ENCODE data around the gene FGGY.

FGGY gene

GRCh38 chr1:59414406-59415133, 117.7 kb downstream of the FGGY start:
- DNase-seq (ENCODE audit: low spot score), result no peak

DNA sequence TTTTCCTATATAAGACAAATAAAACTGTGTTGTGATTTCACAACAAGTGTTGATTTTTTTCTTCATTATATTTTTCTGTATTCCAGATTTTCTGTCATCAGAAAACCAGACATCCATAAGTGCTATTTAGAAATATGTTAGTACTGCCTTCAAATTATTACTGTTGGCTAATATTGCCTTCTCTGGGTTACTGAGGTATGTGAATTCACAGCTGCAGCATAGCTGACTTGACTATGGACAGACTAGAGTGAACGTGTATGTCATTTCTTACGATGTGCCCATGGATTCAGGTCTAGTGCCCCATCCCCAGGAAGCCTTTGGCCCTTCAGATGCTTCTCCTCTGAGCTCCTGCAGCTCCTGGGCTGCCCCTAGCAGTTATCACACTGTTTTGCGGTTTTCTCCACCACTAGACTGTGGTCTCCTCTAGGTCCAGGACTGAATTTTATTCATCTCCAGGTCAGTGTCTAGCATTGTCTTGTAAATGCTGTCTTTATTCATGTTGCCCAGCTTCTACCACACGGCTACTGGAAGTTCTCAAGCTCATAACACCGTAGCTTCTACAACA, 118.5 kb downstream of the FGGY start:
- no peak for DNase-seq (ENCODE audit: low spot score)

GRCh38 chr1:59415881-59416280, 119.0 kb downstream of the FGGY start:
- no peak for DNase-seq (ENCODE audit: low spot score)

- no peak for DNase-seq (ENCODE audit: low spot score)
These were observed 120.5 kb downstream of the FGGY start for GRCh38 chr1:59417406-59417805.

GRCh38 chr1:59418363-59419144, 121.7 kb downstream of the FGGY start:
- DNase-seq (ENCODE audit: low spot score), result no peak

DNA sequence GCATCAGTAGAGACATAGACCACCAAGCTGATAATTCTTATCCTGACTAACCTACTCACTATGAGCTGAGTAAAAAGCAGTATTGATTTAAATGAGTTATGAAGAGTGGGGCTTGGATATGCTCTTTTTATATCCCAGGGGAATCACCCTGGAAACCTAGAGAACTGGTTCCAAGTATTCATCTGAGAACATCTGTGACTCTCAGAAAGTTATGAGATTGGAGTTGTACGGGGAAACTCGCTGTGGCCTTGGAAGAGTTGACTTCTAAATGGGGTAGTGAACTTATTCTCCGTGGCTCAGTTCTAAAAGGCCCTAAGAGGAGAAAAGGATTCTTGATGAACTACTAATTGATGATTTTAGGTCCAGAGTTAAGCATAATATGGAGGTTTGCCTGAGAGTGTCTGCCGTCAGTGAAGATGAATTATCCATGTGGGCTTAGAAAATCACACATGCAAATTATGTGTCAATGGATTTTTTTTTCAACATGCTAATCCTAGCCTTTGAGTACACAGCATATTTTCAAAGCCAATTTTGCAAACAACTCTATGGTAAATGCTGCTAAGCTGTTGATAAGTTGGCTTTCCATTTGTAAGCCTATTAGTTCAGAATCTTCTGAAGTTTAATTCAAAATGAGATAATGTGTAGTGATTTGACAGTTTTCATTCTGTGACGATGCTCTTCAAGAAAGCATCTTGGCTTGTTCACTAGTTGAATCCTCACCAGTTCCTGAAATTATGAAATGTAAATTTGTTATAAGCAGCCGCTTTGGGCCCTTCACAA, 122.7 kb downstream of the FGGY start:
- DNase-seq (ENCODE audit: low spot score), result no peak

GRCh38 chr1:59421232-59421920, 124.5 kb downstream of the FGGY start:
- no peak for DNase-seq (ENCODE audit: low spot score)

- no peak for DNase-seq (ENCODE audit: low spot score)
These were observed 126.2 kb downstream of the FGGY start for GRCh38 chr1:59422921-59423575.

DNA sequence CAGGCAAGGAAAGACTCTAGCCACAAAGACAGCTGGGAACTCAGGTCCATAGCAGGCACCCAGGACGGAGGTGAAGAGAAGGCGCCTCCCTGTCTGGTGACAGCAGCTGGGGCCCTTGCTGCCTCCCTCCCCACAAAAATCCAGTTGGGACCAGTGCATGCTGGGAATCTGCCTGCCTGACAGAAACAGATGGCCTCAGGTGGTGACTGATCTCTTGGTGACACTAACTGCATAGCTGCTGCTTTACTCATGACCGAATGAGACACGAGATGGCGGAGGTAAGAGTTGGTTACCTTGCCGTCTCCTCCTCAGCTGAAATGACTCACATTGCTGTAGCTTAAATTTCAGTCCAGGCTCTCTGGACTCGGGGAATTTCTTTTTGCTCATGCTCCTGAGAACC, 130.3 kb downstream of the FGGY start:
- no peak for DNase-seq (ENCODE audit: low spot score)

GRCh38 chr1:59427784-59428183, 130.9 kb downstream of the FGGY start:
- no peak for DNase-seq (ENCODE audit: low spot score)

DNA sequence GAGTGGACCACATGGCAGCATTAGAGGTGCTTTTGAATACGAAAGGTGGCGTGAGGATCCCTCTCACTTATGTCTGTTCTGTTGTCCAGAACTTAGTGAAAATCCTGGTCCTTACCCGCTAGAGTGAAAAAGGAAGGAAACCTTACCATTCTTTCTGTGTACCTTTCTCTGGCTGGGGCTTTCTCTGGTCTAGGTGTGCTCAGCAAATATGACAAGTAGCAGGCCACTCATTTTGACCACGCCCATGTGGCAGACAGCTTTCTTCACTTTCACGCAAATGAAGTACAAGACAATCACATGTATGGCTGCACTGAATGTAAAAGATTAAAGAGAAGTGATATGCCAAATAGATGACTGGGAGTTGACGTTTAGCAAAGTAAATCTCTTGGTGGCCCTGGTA, 131.9 kb downstream of the FGGY start:
- no peak for DNase-seq (ENCODE audit: low spot score)

DNA sequence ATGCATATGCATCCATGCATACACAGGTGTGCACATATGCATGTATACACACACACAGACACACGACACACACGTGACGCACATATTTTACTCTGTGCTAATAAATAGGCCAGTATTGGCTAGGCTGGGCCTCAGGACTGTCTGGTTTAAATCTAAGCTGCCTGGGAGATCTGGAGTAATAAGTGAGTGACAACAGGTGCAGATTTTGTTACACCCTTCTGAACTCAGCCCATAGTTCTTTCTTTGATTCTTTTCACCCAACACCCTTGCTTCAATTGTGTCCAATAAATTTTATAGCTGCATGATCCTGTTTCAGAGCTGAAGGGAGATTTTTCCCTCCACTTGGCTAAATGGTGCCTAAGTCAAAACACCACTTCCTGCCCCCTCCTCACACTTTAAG, 132.8 kb downstream of the FGGY start:
- DNase-seq (ENCODE audit: low spot score), result no peak

DNA sequence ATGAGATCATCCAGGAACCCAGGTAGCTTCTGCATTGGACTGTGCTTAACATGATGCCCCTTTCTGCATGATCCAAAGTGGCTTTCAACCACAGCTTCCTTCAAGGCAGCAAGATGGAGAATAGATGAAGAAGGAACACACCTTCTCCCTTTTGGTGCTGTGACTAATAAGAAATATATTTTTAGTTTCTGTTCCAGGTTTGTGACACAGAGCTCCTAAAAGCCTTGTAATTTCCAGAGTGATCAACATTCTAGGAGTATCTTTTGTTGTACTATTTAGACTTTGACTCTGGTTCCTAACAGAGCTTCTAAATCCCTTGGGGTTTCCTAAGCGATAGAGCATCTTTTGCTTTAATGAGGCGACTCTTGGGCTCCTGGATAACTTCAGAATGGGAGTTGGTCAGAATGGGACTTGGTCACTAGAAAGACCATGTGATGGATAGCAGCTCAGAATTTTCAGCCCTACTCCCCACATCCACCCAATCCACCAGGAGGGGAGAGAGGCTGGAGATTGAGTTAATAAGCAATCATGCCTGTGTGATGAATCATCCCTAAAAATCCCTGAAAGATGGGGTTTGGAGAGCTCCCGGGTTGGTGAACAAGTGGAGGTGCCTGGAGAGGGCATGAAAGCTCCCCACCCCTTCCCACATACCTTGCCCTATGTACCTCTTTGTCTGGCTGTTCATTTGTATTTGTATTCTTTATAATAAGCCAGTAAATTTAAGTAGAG, 134.8 kb downstream of the FGGY start:
- DNase-seq (ENCODE audit: low spot score), result no peak

DNA sequence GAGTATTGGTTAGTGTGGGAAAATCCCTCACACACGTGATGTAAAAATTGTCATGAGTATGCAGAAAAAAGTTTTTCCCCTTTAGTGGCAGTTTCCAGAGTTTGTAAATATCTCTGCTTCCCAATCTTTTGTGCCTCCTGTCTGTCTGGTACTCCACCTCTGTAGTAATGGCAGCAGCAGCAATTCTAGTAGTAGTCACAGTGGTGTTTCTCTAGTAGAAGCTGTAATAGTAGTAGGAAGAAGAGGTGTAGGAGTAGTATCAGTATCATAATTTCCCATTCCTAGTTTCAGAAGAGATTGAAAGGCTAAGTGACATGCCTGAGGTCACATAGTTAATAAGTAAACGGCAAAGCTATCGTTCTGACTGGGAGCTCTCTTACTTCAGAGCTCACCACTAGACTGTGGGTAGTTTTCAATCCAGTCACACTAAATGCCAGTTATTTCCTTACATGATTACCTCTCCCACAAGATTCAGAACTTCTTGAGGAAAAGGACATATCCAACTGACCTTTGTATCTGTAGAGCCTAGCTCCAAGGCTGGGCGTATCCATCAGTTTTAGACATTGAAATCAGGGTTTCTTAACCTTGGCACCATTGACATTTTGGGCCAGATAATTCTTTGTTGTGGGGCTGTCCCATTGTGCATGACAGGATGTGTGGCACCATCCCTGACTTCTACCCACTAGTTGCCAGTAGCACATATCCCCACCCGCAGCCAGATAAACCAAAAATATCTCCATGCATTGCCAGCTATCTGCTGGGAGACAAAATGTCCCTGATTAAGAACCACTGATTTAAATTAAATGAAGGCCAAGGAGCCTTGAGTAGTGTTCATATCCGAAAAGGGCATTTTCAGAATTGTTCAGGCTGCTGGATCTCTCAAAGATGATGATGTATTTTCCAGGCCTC, 135.9 kb downstream of the FGGY start:
- DNase-seq (ENCODE audit: low spot score), result peak; percentile 29

DNA sequence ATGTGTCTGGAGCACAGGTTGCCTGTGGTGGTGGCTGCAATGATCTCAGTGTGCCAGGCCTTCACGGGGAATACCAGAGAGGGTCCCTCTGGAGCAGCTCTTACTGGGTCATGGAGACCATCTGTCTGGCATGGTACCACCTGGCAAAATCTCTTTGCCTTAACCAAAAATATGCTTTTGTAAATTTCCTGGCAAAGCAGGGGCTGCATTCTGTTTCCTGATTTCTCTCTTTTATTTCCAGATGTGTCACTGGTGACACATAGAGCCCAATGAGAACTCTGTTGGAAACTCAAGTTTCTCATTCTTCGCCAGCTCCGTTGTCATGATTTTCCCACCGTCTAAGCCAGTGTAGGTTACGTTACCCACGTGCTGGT, 136.5 kb downstream of the FGGY start:
- DNase-seq (ENCODE audit: low spot score), result no peak

GRCh38 chr1:59434336-59434735, 137.4 kb downstream of the FGGY start:
- DNase-seq (ENCODE audit: low spot score), result no peak

DNA sequence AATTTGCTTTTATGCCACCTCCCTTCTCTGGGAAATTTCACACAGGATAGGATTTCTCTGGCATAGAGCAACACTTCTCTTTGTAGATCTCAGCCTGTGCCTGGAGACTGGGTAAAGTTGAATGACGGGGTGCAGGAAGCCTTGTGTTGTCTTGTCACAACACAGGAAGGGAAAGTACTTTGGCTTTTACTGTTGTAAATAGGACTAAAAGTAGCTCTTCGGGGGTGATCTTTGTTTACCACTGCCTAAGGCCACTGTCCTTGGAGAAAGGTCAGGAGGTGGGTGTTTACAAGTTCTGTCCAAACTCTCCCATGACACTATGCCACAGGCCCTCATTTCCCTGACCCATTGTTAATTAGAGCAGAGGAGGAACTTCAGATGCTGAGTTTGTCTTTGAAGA, 139.7 kb downstream of the FGGY start:
- no peak for DNase-seq (ENCODE audit: low spot score)

GRCh38 chr1:59438058-59438560, 141.2 kb downstream of the FGGY start:
- no peak for DNase-seq (ENCODE audit: low spot score)

- no peak for DNase-seq (ENCODE audit: low spot score)
These were observed 145.6 kb downstream of the FGGY start for GRCh38 chr1:59442492-59442891.

Data from activated CD4-positive, alpha-beta T cell treated with anti-CD3 and anti-CD28 coated beads, Interleukin-2, Interleukin-4, amounts not matched to agents 100 ng/mL and 50 ng/mL, durations not matched to agents 16 hours and 8 hours (primary cell).